Sigmoid colon (tissue), 7 donors: ENCODE data around the gene FBLIM1. TPM values are rescaled to one million over a fixed set of nuclear protein-coding genes. Genes with fewer than 3 reads are reported as not detected.

Experiments
- DNase-seq: peaks from one replicate; pipeline ENCODE4 v3.0.0-alpha.2; 2019
- H3K27ac ChIP-seq, 4 donors: fragments of 200-600 bp; sonication (generic); one replicate each; pipeline ENCODE4 v1.5.1; 2016 to 2019; ENCODE audit warnings: mild to moderate bottlenecking in 1 of 4
- H3K27me3 ChIP-seq, 3 donors: fragments of 200-600 bp; sonication (generic); one replicate each; pipeline ENCODE4 v1.5.1; 2019; ENCODE audit warnings: mild to moderate bottlenecking in 1 of 3
- H3K36me3 ChIP-seq, 4 donors: fragments of 200-600 bp; sonication (generic); one replicate each; pipeline ENCODE4 v1.5.1; 2016 to 2019
- H3K4me1 ChIP-seq, 4 donors: fragments of 200-600 bp; sonication (generic); one replicate each; pipeline ENCODE4 v1.5.1; 2017 to 2019
- H3K4me3 ChIP-seq, 4 donors: fragments of 200-600 bp; sonication (generic); one replicate each; pipeline ENCODE4 v1.5.1; 2017 to 2019; ENCODE audit warnings: mild to moderate bottlenecking in 2 of 4, moderate library complexity in 1 of 4
- H3K9me3 ChIP-seq, 4 donors: fragments of 200-600 bp in 3 of 4; sonication (generic) in 3 of 4; one replicate each; pipeline versions ENCODE4 v1.5.1 to v1.6.1; 2013 to 2019
- EP300 ChIP-seq, 4 donors: sonication (generic); formaldehyde crosslinking; IDR thresholded peaks; one replicate each; pipeline ENCODE4 v1.6.1; 2017; ENCODE audit warnings: antibody characterized with exemption in 4 of 4
- POLR2A ChIP-seq, 2 donors: fragments of 450-650 bp; IDR thresholded peaks; one replicate each; pipeline ENCODE4 v1.6.1; 2016; ENCODE audit warnings: antibody characterized with exemption in 2 of 2, mild to moderate bottlenecking in 2 of 2, moderate library complexity in 2 of 2
- POLR2AphosphoS5 ChIP-seq, 4 donors: sonication (generic); formaldehyde crosslinking; IDR thresholded peaks; one replicate each; pipeline ENCODE4 v1.6.1; 2017; ENCODE audit warnings: antibody characterized with exemption in 4 of 4
- WGBS, 2 donors: extraction: QIAGEN DNeasy Blood & Tissue Kit; methylation state at CpG; one replicate each; pipeline ENCODE4 v1.1.7; 2013; 5-methylcytosine and 5-hydroxymethylcytosine counted together
- intact Hi-C: fragments of 100-400 bp; cut with DNase I; formaldehyde crosslinking; loops from one replicate; pipeline ENCODE4 v1.15.1; 2023
- polyA plus RNA-seq, 3 donors: library from polyadenylated mRNA; stranded (reverse); fragments of 200-250 nt; gene quantifications; one replicate each; pipeline ENCODE4 v1.2.3, GENCODE V29; 2013
- total RNA-seq, 4 donors: library from RNA; depleted of rRNA; stranded (reverse); fragments of >200 nt; gene quantifications; one replicate each; pipeline ENCODE4 v1.1.0, GENCODE V29; 2016
- TF ChIP-seq, protein P1 (sequence below), 4 experiments: fragments of 450-650 bp in 3 of 4; fragments of 200-600 bp in 1 of 4; IDR thresholded peaks; one replicate each; pipeline ENCODE4 v1.5.1; 2016 to 2019; ENCODE audit warnings: antibody characterized with exemption in 4 of 4, mild to moderate bottlenecking in 3 of 4, moderate library complexity in 2 of 4
- donor health status: healthy with polysubstance abuse.
- donor health status: Bipolar disorder and iron deficiency.
- donor health status: healthy.

Gene FBLIM1
- total and polyA plus RNA-seq, 7 donors: 28.1 to 227 (median 53.2) TPM

GRCh38 chr1:15727021-15727420, 31.6 kb upstream of the FBLIM1 start:
- WGBS, 2 donors: 88 to 95% methylated on average over 21 of the region's 21 CpGs
- H3K27ac ChIP-seq: no peak overlapping the region

GRCh38 chr1:15727424-15727823, 31.2 kb upstream of the FBLIM1 start:
- DNase-seq: no peak
- no peak for TF ChIP-seq EP300 (IDR thresholded peaks at IDR 0.05)
- TF ChIP-seq POLR2A (IDR thresholded peaks at IDR 0.05): no peak
- TF ChIP-seq, protein P1, sequence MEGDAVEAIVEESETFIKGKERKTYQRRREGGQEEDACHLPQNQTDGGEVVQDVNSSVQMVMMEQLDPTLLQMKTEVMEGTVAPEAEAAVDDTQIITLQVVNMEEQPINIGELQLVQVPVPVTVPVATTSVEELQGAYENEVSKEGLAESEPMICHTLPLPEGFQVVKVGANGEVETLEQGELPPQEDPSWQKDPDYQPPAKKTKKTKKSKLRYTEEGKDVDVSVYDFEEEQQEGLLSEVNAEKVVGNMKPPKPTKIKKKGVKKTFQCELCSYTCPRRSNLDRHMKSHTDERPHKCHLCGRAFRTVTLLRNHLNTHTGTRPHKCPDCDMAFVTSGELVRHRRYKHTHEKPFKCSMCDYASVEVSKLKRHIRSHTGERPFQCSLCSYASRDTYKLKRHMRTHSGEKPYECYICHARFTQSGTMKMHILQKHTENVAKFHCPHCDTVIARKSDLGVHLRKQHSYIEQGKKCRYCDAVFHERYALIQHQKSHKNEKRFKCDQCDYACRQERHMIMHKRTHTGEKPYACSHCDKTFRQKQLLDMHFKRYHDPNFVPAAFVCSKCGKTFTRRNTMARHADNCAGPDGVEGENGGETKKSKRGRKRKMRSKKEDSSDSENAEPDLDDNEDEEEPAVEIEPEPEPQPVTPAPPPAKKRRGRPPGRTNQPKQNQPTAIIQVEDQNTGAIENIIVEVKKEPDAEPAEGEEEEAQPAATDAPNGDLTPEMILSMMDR (IDR thresholded peaks at IDR 0.05): no peak
- TF ChIP-seq POLR2AphosphoS5 (IDR thresholded peaks at IDR 0.05): no peak
- intact Hi-C loops: no loop called here
- Histone ChIP-seq H3K27ac (no peak overlapping the region), H3K4me3 (no peak overlapping the region), H3K4me1 (peaks cover 0 to 9% (median 3%) of the 10 kb centered on the region in 4 donors), H3K27me3 (no peaks in the 10 kb centered on the region), H3K9me3 (no peaks in the 10 kb centered on the region), H3K36me3 (peaks cover 52 to 95% (median 74%) of the 10 kb centered on the region in 4 donors)
- 90 to 92% methylated on average over 13 of the region's 13 CpGs for WGBS, 2 donors

More at GRCh38 chr1:15727021-15727420, 31.6 kb upstream of the FBLIM1 start:
- no peak overlapping the region for H3K4me3 ChIP-seq
- peaks cover 52 to 93% (median 70%) of the 10 kb centered on the region in 4 donors for H3K36me3 ChIP-seq
- H3K4me1 ChIP-seq: peaks cover 0 to 11% (median 4%) of the 10 kb centered on the region in 4 donors
- no peak for DNase-seq
- intact Hi-C loops: no loop called here
- H3K9me3 ChIP-seq: no peaks in the 10 kb centered on the region
- TF ChIP-seq EP300 (IDR thresholded peaks at IDR 0.05) (no peak), POLR2AphosphoS5 (IDR thresholded peaks at IDR 0.05) (no peak), POLR2A (IDR thresholded peaks at IDR 0.05) (no peak)
- TF ChIP-seq, protein P1 (IDR thresholded peaks at IDR 0.05): no peak
- H3K27me3 ChIP-seq: no peaks in the 10 kb centered on the region

DNA sequence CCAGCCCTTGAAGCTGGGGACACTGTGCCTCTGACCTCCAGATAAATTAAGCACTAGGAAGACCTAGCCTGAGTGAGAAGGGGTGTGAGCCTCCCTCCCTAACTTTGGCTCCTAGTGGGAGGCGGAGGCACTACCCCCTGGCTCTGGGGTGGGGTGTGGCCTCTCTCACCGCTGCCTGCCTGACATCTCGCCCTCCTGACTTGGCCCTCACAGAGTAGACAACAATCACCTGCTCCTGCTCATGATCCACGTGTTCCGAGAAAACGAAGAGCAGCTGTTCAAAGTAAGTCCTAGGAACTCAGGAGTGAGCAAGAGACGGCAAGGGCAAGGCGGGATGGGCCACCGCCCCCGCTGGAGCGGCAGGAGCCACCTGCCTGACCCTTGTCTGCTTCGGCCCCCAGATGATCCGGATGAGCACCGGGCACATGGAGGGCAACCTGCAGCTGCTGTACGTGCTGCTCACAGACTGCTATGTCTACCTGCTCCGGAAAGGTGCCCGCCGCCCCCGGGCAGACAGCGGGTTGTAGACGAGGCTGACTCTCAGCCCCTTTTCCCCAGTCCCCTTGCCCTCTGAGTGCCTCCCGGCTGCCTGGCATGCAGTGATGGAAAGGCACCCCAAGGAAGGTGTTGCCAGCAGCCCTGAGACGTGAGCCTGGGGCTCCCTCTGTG, 30.6 kb upstream of the FBLIM1 start:
- TF ChIP-seq, protein P1 (IDR thresholded peaks at IDR 0.05): no peak
- no peak for TF ChIP-seq POLR2A (IDR thresholded peaks at IDR 0.05)
- no peak for TF ChIP-seq POLR2AphosphoS5 (IDR thresholded peaks at IDR 0.05)
- TF ChIP-seq EP300 (IDR thresholded peaks at IDR 0.05): no peak
- H3K4me3 ChIP-seq: no peak overlapping the region
- H3K36me3 ChIP-seq: peaks cover 52 to 95% (median 80%) of the 10 kb centered on the region in 4 donors
- 96% methylated on average over 23 of the region's 23 CpGs for WGBS, 2 donors
- H3K9me3 ChIP-seq: no peaks in the 10 kb centered on the region
- H3K27me3 ChIP-seq: no peaks in the 10 kb centered on the region
- intact Hi-C loops: no loop called here
- no peak for DNase-seq
- H3K4me1 ChIP-seq: peaks cover 0 to 3% (median under 1%) of the 10 kb centered on the region in 4 donors
- no peak overlapping the region for H3K27ac ChIP-seq

- WGBS, 2 donors: 89 to 96% methylated on average over 22 of the region's 22 CpGs
Observed at GRCh38 chr1:15728937-15729657, 29.5 kb upstream of the FBLIM1 start.

DNA sequence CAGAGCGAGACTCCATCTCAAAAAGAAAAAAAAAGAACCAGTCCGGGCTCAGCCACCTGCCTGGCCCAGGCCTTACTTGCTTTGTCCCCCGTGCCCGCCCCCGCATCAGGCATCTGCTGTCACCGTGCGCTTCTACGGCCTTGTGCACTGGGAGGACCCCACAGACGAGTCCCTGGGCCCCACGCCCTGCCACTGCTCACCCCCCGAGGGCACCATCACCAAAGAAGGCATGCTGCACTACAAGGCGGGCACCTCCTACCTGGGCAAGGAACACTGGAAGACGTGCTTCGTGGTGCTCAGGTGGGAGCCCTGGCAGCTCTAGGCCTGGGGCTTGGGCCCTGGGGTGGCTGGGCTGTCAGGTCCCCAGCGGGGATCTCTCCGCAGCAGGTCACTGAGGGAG, 28.2 kb upstream of the FBLIM1 start:
- Histone ChIP-seq H3K4me1 (peaks cover 0 to 3% (median 0%) of the 10 kb centered on the region in 4 donors), H3K36me3 (peaks cover 61 to 98% (median 83%) of the 10 kb centered on the region in 4 donors), H3K4me3 (no peak overlapping the region), H3K9me3 (no peaks in the 10 kb centered on the region), H3K27me3 (no peaks in the 10 kb centered on the region), H3K27ac (no peak overlapping the region)
- intact Hi-C loops: no loop called here
- DNase-seq: no peak
- 96 to 97% methylated on average over 16 of the region's 16 CpGs for WGBS, 2 donors
- TF ChIP-seq, protein P1 (IDR thresholded peaks at IDR 0.05): no peak

More at GRCh38 chr1:15728937-15729657, 29.5 kb upstream of the FBLIM1 start:
- intact Hi-C loops: no loop called here
- Histone ChIP-seq H3K9me3 (no peaks in the 10 kb centered on the region), H3K36me3 (peaks cover 58 to 96% (median 85%) of the 10 kb centered on the region in 4 donors), H3K27me3 (no peaks in the 10 kb centered on the region), H3K4me1 (no peaks in the 10 kb centered on the region), H3K27ac (no peak overlapping the region), H3K4me3 (no peak overlapping the region)
- no peak for DNase-seq
- TF ChIP-seq POLR2A (IDR thresholded peaks at IDR 0.05) (no peak), EP300 (IDR thresholded peaks at IDR 0.05) (no peak)
